ENCODE results near the gene VTI1B.

- TF ChIP-seq EZH2 (IDR thresholded peaks at IDR 0.05; ENCODE audit: insufficient read depth, low read length): no peak
- TF ChIP-seq, protein P1, sequence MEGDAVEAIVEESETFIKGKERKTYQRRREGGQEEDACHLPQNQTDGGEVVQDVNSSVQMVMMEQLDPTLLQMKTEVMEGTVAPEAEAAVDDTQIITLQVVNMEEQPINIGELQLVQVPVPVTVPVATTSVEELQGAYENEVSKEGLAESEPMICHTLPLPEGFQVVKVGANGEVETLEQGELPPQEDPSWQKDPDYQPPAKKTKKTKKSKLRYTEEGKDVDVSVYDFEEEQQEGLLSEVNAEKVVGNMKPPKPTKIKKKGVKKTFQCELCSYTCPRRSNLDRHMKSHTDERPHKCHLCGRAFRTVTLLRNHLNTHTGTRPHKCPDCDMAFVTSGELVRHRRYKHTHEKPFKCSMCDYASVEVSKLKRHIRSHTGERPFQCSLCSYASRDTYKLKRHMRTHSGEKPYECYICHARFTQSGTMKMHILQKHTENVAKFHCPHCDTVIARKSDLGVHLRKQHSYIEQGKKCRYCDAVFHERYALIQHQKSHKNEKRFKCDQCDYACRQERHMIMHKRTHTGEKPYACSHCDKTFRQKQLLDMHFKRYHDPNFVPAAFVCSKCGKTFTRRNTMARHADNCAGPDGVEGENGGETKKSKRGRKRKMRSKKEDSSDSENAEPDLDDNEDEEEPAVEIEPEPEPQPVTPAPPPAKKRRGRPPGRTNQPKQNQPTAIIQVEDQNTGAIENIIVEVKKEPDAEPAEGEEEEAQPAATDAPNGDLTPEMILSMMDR (IDR thresholded peaks at IDR 0.05; ENCODE audit: insufficient read depth, low read depth, low read length): no peak
These were observed 28.3 kb downstream of the VTI1B start for GRCh38 chr14:67646131-67646530.

Data from astrocyte (in vitro differentiated cells and primary cell).